GM19455 (cell line): ENCODE results near the gene C10orf88.

Source experiments
- ATAC-seq: cut with Tn5 transposase; IDR thresholded peaks from one replicate; pipeline ENCODE4 v1.9.1; 2021; ENCODE audit not compliant: unreplicated experiment

Gene C10orf88

DNA sequence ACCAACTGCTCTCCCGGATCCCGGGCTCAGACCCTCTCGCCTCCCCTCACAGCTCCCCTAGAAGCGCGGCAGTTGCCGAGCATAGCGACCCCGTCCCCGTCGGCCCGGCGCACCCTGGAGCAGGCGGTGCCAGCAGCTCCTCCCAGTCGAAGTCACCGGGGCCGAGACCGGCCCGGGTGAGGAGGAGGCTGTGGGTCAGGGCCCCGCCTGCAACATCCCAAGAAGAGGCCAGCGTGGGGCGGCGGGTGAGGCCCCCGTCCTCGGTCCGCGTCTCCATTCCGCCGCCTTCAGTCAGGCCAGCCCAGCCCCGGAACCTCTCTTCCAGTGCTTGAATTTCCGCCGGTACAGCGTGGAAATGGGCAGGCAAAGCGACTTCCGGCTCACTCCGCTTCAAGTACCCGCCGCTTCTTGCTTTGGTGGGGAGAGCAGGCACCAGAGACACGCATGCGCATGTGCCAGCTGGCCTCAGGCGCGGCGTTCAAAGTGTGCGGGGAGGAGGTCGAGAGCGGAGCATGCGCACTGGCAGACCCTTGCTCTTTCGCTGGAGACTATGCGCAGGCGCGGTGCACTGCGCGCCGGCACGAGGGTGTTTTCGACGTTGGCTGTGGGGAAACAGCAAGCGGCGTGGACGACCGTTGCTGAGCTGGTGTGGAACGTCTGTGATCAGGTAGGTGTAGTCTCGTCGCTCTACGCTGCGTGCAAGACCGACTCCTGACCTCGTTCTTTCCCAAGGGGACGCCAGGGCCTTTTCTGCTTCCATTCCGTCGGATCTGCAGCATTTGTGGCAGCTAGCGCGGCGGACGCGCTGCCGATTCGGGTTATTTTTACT, at the start of gene C10orf88:
C10orf88 (minus strand) TSS at position 326 of the 829 bp plus-strand sequence; CDS start at position 277, 49 bp downstream.
- peak; percentile 99 for ATAC-seq

DNA sequence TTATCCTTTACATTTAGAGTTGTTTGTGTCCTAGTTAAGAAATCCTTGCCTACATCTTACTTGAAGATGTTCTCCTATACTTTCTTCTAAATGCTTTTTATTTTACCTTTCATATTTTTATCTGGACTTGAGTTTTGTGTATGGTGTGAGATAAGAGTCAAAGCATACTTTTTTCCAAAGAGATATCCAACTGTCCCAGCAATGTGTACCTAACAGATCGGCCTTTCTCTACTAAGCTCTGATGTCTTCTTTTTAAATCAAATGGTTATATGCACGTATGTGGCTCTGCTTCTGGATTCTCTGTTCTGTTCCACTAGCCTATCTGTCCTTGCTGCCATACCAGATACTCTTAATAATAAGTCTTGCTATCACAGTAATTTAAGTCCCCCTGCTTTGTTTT, 47.3 kb upstream of the C10orf88 start:
- no peak for ATAC-seq

DNA sequence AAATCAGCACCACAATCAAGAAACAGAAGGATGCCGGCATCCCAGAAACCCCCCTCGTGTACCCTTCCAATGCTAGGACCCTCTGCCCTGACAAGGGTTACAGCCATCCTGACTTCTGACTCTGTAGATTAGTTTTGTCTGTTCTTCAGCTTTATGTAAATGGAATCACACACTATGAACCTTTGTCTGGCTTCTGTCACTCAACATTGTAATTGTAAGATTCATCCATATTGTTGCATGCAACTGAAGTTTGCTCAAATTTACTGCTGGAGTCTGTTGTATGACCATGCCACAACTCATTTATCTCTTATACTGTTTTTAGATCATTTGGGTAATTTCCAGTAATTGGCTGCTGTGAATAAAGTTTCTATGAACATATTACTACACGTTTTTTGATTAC, 46.1 kb upstream of the C10orf88 start:
- no peak for ATAC-seq

GRCh38 chr10:122999347-122999746, 45.3 kb upstream of the C10orf88 start:
- ATAC-seq = no peak

DNA sequence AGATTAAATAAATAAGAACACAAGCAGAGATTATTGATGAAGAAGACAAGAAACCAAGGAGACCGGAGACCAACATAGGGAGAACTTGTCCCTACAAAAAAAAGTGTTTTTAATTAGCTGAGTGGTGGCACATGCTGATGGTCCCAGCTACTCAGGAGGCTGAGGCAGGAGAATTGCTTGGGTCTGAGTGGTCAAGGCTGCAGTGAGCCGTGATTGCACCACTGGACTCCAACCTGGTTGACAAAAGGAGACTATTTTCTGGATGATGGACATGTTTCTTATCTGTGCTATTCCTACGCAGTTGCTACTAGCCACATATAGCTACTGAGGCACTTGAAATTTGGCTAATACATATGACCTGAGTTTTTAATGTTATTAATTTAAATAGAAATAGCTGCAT, 44.9 kb upstream of the C10orf88 start:
- no peak for ATAC-seq

- no peak for ATAC-seq
Observed at GRCh38 chr10:122998360-122998917, 44.4 kb upstream of the C10orf88 start.

DNA sequence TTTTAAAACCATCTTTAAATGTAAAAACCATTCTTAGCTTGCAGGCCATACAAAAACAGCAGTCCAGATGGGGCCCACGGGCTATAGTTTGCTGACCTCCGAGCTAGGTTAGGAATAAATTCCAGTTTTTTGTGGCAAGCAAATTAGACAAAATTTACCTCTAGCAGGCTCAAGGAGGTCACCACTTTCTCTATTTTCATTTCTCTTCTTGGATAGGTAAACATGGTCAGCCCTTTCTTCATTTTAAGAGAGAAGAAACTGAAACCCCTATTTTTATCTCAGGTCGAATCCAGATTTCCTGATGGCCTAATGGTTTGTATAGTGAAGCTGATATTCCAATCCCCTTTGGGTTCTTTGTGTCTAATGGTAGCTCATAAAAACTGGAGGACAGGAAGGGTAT, 43.8 kb upstream of the C10orf88 start:
- peak; percentile 58 for ATAC-seq

DNA sequence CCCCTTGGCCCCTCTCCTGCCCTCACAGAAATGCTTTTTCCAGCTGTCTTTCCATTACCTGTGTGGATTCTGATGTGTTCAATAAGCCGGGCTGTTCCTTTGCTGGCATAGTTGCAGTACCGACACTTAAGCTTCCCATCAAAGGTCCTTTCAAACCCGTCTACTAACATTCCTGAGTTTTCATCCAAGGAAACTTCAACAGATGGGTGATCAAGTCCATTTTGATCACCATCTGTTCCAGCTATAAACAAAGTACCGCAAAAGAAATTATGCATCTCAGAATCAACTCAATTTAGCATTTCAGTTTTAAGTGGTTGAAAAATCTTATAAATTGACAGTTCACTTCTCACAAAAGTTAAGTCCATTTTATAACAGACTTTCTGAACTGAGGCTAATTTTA, 41.9 kb upstream of the C10orf88 start:
- no peak for ATAC-seq

GRCh38 chr10:122993797-122994336, 39.8 kb upstream of the C10orf88 start:
- no peak for ATAC-seq

- no peak for ATAC-seq
Observed at GRCh38 chr10:122992031-122992585, 38.1 kb upstream of the C10orf88 start.

DNA sequence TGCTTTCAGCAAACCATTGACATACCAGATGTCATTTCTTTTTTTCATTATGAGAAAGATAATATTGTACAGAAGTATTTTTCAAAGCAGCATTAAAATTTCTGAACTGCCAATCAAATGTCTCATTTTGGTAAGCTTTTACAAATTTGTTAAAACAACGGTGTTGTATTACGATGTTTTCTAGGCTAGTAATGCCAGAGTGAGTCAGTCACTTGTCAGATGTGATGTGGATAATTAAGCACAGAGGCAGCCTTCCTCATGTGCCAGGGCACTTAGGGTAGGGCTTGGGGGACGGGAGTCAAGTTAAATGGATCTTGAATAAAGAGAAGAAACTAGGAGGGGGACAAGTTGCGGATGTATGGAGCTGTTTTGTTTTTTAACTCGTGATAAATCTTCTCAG, 36.3 kb upstream of the C10orf88 start:
- ATAC-seq = no peak

DNA sequence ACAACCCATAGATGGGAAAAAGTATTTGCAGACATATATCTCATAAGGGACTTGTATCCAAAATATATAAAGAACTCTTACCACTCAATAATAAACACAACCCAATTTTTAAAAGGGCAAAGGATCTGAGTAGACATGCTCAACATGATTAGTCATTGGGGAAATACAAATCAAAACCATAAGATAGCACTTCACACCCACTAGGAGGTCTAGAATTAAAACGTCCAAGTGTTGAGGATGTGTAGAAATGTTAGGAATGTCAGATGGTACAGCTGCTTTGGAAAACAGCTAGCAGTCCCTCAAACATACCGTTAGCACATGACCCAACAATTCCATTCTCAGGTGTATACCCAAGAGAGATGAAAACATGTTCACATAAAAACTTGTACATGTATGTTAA, 34.5 kb upstream of the C10orf88 start:
- no peak for ATAC-seq

- ATAC-seq = no peak
Observed at GRCh38 chr10:122986335-122986734, 32.3 kb upstream of the C10orf88 start.

DNA sequence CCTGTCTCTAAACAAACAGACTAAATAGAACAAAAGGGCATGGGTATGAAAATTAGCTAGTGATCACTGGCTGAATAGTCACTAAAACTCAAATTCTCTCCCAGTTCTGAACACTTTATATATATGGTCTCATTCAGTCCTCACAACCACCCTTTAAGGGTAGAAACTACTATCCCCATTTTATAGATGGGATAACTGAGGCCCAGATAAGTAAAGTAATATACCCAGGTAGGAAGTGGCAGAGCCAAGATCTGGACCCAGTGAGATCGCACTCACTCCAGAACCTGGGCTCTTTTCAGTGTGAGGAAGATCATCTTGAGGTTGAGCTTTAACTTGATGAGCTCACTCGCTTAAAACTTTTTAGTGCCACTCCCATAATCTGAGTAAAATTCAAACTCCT, 30.7 kb upstream of the C10orf88 start:
- no peak for ATAC-seq

GRCh38 chr10:122983898-122984297, 29.9 kb upstream of the C10orf88 start:
- no peak for ATAC-seq

DNA sequence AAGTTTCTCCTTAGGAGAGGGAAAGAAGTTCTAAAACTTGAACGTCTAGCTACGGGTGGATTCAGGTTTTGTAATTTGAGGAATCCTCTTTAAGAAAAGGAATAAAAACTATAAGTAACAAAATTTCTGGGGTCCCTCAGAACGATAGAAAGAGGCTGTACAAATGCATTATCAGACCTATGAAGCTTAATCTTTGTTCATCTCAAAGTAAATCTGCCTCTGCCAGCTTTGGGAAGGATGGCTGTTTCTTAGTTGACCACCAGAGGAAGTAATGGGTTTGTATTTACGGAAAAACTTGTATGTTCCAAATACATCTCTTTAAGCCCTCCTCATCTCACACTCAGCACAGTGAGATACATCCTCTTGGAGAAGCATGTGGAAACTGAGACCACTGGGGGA, 27.0 kb upstream of the C10orf88 start:
- no peak for ATAC-seq

DNA sequence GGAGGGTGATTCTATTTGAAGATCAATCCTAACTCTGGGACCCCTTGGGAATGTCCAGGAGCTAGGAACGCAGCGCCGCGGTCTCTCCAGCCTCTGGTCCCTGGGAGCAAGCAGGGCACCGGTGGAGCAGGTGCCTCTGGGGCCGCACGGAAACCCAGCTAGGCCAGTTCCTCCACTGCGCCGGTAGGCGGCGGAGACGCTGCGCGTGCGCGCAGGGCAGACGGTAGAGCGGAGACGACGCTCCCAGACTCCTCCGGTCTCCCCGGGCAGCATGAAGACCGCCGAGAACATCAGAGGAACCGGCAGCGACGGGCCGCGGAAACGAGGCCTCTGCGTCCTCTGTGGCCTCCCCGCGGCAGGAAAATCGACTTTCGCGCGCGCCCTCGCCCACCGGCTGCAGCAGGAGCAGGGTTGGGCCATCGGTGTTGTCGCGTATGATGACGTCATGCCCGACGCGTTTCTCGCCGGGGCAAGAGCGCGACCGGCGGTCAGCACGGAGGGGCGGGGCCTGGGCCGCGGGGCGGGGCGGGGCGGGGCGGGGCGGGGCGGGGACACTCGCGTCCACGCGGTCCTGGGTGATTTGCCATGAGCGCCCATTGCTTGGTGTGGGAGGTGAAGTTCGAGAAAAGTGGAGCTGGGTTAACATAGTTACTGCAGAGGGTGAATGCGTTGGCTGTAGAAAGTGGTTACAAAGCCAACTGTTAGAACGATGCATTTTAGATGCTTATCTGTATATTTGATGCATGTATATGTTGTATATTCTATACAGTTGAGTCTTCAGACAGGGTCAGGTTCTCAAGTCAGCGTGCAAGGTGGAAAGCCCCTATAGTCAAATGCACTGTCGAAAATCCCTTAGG, 26.4 kb upstream of the C10orf88 start, which contains the start of gene PSTK:
PSTK (plus strand) TSS at position 193 of the 857 bp plus-strand sequence; CDS start at position 272, 79 bp downstream.
- ATAC-seq = peak; percentile 96

- no peak for ATAC-seq
Observed at GRCh38 chr10:122974543-122975064, 20.6 kb upstream of the C10orf88 start.

DNA sequence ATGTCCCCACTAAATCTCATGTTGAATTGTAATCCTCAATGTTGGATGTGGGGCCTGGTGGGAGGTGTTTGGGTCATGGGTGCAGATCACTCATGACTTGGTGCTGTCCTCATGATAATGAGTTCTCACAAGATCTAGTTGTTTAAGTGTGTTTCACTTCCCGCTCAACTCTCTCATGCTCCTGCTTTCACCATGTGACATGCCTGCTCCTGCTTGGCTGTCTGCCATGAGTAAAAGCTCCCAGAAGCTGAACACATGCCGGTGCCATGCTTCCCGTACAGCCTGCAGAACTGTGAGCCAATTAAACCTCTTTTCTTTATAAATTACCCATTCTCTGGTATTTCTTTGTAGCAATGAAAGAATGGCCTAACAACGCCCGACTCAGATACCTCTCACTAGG, 20.0 kb upstream of the C10orf88 start:
- ATAC-seq = no peak

GRCh38 chr10:122968698-122969097, 14.7 kb upstream of the C10orf88 start:
- no peak for ATAC-seq

- no peak for ATAC-seq
Observed at GRCh38 chr10:122966879-122967278, 12.9 kb upstream of the C10orf88 start.
